Measurements from ENCODE around the gene FASN.

Gene FASN

GRCh38 chr17:82117139-82118090 is 19.4 kb upstream of the FASN start:
- DNase-seq, result no peak

GRCh38 chr17:82116246-82116645 is 18.2 kb upstream of the FASN start:
- DNase-seq, result no peak

- no peak for DNase-seq
Observed at GRCh38 chr17:82114872-82115271, 16.8 kb upstream of the FASN start.

- no peak for DNase-seq
Observed at GRCh38 chr17:82114447-82114846, 16.4 kb upstream of the FASN start.

GRCh38 chr17:82113941-82114340 is 15.9 kb upstream of the FASN start:
- DNase-seq, result no peak

GRCh38 chr17:82113422-82113821 is 15.4 kb upstream of the FASN start:
- no peak for DNase-seq

GRCh38 chr17:82112914-82113311 is 14.9 kb upstream of the FASN start:
- DNase-seq, result no peak

- no peak for DNase-seq
Observed at GRCh38 chr17:82112181-82112913, 14.3 kb upstream of the FASN start.

- DNase-seq, result no peak
Observed at GRCh38 chr17:82110298-82110697, 12.3 kb upstream of the FASN start.

- no peak for DNase-seq
Observed at GRCh38 chr17:82108961-82109475, 11.0 kb upstream of the FASN start.

- no peak for DNase-seq
Observed at GRCh38 chr17:82108496-82108945, 10.5 kb upstream of the FASN start.

- DNase-seq, result no peak
Observed at GRCh38 chr17:82108038-82108437, 10.0 kb upstream of the FASN start.

- no peak for DNase-seq
Observed at GRCh38 chr17:82107341-82107860, 9.4 kb upstream of the FASN start.

- DNase-seq, result no peak
Observed at GRCh38 chr17:82106688-82107305, 8.8 kb upstream of the FASN start.

GRCh38 chr17:82105882-82106687 is 8.0 kb upstream of the FASN start:
- peak; percentile 48 for DNase-seq

- DNase-seq, result no peak
Observed at GRCh38 chr17:82105417-82105881, 7.4 kb upstream of the FASN start.

- no peak for DNase-seq
Observed at GRCh38 chr17:82104797-82105416, 6.9 kb upstream of the FASN start.

GRCh38 chr17:82103553-82104451 is 5.8 kb upstream of the FASN start:
- no peak for DNase-seq

- DNase-seq, result no peak
Observed at GRCh38 chr17:82101767-82102679, 4.0 kb upstream of the FASN start.
